Measurements from ENCODE around the gene AQP12A.

Gene AQP12A

DNA sequence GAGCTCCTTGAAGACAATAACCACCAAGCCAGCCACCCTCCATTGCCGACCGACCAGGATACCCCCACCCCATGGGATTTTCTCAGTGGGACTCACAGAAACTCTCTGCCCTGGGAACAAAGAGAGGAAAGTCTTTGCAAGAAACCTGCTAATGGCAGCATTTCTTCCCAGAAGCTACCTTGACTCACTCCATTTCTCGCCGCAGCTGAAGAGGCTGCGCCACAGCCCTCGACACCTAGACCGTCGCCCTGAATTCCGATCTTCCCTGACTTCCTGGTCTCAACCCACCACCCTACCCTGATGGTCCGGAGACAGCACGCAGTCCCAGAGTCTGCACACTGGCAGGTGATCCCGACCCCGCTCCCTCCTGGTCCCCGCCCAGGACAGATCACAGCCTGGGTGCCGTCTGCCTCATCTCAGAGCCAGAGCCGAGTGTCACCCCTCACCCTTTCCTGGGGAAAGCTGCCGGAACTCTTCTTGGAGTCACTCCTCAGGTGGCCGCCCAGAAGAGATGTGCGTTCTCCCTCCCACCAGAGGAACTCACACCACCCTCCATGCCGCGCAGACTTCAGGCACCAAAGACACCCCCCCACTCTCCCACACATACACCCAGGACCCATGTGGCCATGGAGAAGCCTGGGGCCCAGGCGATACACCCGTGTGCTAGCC, 24.6 kb downstream of the AQP12A start:
- TF ChIP-seq TAF1 (IDR thresholded peaks at IDR 0.05; ENCODE audit: borderline replicate concordance, insufficient read depth, low read length), result no peak
- no peak for TF ChIP-seq SIN3A (IDR thresholded peaks at IDR 0.05; ENCODE audit: borderline replicate concordance, insufficient read depth, low read length)
- TF ChIP-seq POLR2AphosphoS5 (IDR thresholded peaks at IDR 0.05; ENCODE audit: low read depth, low read length), result no peak
- no peak for TF ChIP-seq REST (IDR thresholded peaks at IDR 0.05; ENCODE audit: insufficient read depth in 1 of 2, low read depth in 2 of 2, low read length in 2 of 2)
- no peak for TF ChIP-seq FOXP2 (optimal IDR thresholded peaks at IDR 0.05; ENCODE audit: borderline replicate concordance, extremely low read depth, extremely low read length, insufficient read depth)

GRCh38 chr2:240717181-240717641, 25.5 kb downstream of the AQP12A start:
- no peak for TF ChIP-seq REST (IDR thresholded peaks at IDR 0.05; ENCODE audit: insufficient read depth in 1 of 2, low read depth in 2 of 2, low read length in 2 of 2)
- TF ChIP-seq POLR2AphosphoS5 (IDR thresholded peaks at IDR 0.05; ENCODE audit: low read depth, low read length), result no peak
- TF ChIP-seq SIN3A (IDR thresholded peaks at IDR 0.05; ENCODE audit: borderline replicate concordance, insufficient read depth, low read length), result no peak
- no peak for TF ChIP-seq TAF1 (IDR thresholded peaks at IDR 0.05; ENCODE audit: borderline replicate concordance, insufficient read depth, low read length)
- TF ChIP-seq FOXP2 (optimal IDR thresholded peaks at IDR 0.05; ENCODE audit: borderline replicate concordance, extremely low read depth, extremely low read length, insufficient read depth), result no peak

GRCh38 chr2:240717681-240718581, 26.3 kb downstream of the AQP12A start:
- TF ChIP-seq FOXP2 (optimal IDR thresholded peaks at IDR 0.05; ENCODE audit: borderline replicate concordance, extremely low read depth, extremely low read length, insufficient read depth), result no peak
- TF ChIP-seq POLR2AphosphoS5 (IDR thresholded peaks at IDR 0.05; ENCODE audit: low read depth, low read length), result no peak

GRCh38 chr2:240718896-240719490, 27.3 kb downstream of the AQP12A start:
- TF ChIP-seq TAF1 (IDR thresholded peaks at IDR 0.05; ENCODE audit: borderline replicate concordance, insufficient read depth, low read length), result no peak
- TF ChIP-seq FOXP2 (optimal IDR thresholded peaks at IDR 0.05; ENCODE audit: borderline replicate concordance, extremely low read depth, extremely low read length, insufficient read depth), result no peak
- no peak for TF ChIP-seq POLR2AphosphoS5 (IDR thresholded peaks at IDR 0.05; ENCODE audit: low read depth, low read length)
- no peak for TF ChIP-seq REST (IDR thresholded peaks at IDR 0.05; ENCODE audit: insufficient read depth in 1 of 2, low read depth in 2 of 2, low read length in 2 of 2)
- TF ChIP-seq SIN3A (IDR thresholded peaks at IDR 0.05; ENCODE audit: borderline replicate concordance, insufficient read depth, low read length), result no peak
